GM12878 (cell line): Measurements from ENCODE around the gene ATP6V0E1. TPM values are rescaled to one million over a fixed set of nuclear protein-coding genes. Genes with fewer than 3 reads are reported as not detected.

ENCODE experiments used
- ATAC-seq: fragments of 200-7000 bp; cut with Tn5 transposase; 3 replicates; pipeline ENCODE4 v1.9.1; 2020; ENCODE audit warnings: mild to moderate bottlenecking, moderate library complexity
- BruUV-seq: library from RNA; stranded (reverse); fragments of 400-500 nt; replicated peaks from 2 replicates; lab custom pipeline; 2021; lab: Mats Ljungman, UMichigan
- CTCF ChIA-PET: fragments of 300-600 bp; sonication (Branson Sonifier 250); formaldehyde crosslinking; extraction: SDS; loops from one replicate; lab custom pipeline; 2021; ENCODE audit warnings: inconsistent platforms; lab: Yijun Ruan, JAX
- POLR2A ChIA-PET: fragments of 350-600 bp; formaldehyde crosslinking; extraction: SDS; loops from one replicate; lab custom pipeline; 2021; ENCODE audit warnings: inconsistent platforms; lab: Charles Lee
- RAD21 ChIA-PET: fragments of 300-600 bp; sonication (Branson Sonifier 250); formaldehyde crosslinking; loops from one replicate; lab custom pipeline; 2023; ENCODE audit warnings: antibody characterized with exemption; ENCODE audit not compliant: unreplicated experiment; lab: Charles Lee
- SMC1A ChIA-PET: fragments of 300-600 bp; sonication (Branson Sonifier 250); formaldehyde crosslinking; loops from one replicate; lab custom pipeline; 2023; ENCODE audit not compliant: unreplicated experiment, uncharacterized antibody; lab: Charles Lee
- DNase-seq: peaks from one replicate; pipeline ENCODE4 v3.0.0-alpha.2; 2011; ENCODE audit warnings: low read depth, low spot score
- FAIRE-seq: peaks from 3 replicates; lab custom pipeline; 2011; peaks lifted over from hg19 to GRCh38; lab: Jason Lieb, UNC
- H2AFZ ChIP-seq: 2 replicates; pipeline ENCODE4 v1.6.0; 2011; ENCODE audit warnings: low read depth, low read length, control low read depth; ENCODE audit not compliant: control insufficient read depth
- H3K27ac ChIP-seq: 2 replicates; pipeline ENCODE4 v1.5.1; 2011; ENCODE audit warnings: control low read depth; ENCODE audit not compliant: control insufficient read depth, insufficient read depth
- H3K27me3 ChIP-seq, 2 experiments: replicated peaks in 1 of 2; 2 replicates each; pipeline versions ENCODE4 v1.6.0 to v1.6.1; 2011; ENCODE audit warnings: low read length in 1 of 2; ENCODE audit not compliant: control insufficient read depth in 2 of 2, insufficient read depth in 2 of 2
- H3K36me3 ChIP-seq, 2 experiments: 2 replicates each; pipeline ENCODE4 v1.5.1; 2011; ENCODE audit warnings: low read length in 1 of 2; ENCODE audit not compliant: control insufficient read depth in 2 of 2, insufficient read depth in 2 of 2
- H3K4me1 ChIP-seq: 2 replicates; pipeline ENCODE4 v1.6.1; 2011; ENCODE audit warnings: mild to moderate bottlenecking, low read length, moderate library complexity, mixed read lengths; ENCODE audit not compliant: control insufficient read depth, insufficient read depth
- H3K4me2 ChIP-seq: 2 replicates; pipeline ENCODE4 v1.6.0; 2011; ENCODE audit warnings: control low read depth; ENCODE audit not compliant: control insufficient read depth, insufficient read depth
- H3K4me3 ChIP-seq: fragments of 200-600 bp; sonication (generic); 2 replicates; pipeline ENCODE4 v1.5.1; 2016
- H3K79me2 ChIP-seq: 2 replicates; pipeline ENCODE4 v1.6.0; 2011; ENCODE audit warnings: low read length; ENCODE audit not compliant: control insufficient read depth, insufficient read depth
- H3K9ac ChIP-seq: 2 replicates; pipeline ENCODE4 v1.8.0; 2011; ENCODE audit warnings: low read length, control low read depth, mixed read lengths; ENCODE audit not compliant: control insufficient read depth, insufficient read depth
- H3K9me3 ChIP-seq: replicated peaks from 3 replicates; pipeline ENCODE4 v1.5.1; 2011; ENCODE audit warnings: mild to moderate bottlenecking, low read length; ENCODE audit not compliant: control insufficient read depth, insufficient read depth
- H4K20me1 ChIP-seq: 2 replicates; pipeline ENCODE4 v1.6.0; 2011; ENCODE audit not compliant: control insufficient read depth, insufficient read depth
- CREM ChIP-seq: IDR thresholded peaks from 2 replicates; pipeline ENCODE4 v1.6.1; 2014; ENCODE audit warnings: antibody characterized with exemption, low read depth
- WGBS: methylation state at CpG from one replicate; pipeline ENCODE4 v1.1.6; 2016; ENCODE audit warnings: low lambda C conversion rate; ENCODE audit not compliant: insufficient replicate concordance, insufficient coverage; ENCODE audit errors: missing lambda C conversion rate; 5-methylcytosine and 5-hydroxymethylcytosine counted together
- in situ Hi-C: fragments of 300-500 bp; cut with MboI; formaldehyde crosslinking; loops from 9 replicates; pipeline ENCODE4 v1.14.3; 2018; ENCODE audit warnings: mixed read lengths
- intact Hi-C: fragments of 100-400 bp; cut with micrococcal nuclease; formaldehyde crosslinking; loops from one replicate; pipeline ENCODE4 v1.14.2; 2022; ENCODE audit not compliant: unreplicated experiment
- polyA plus RNA-seq, 11 experiments: library from polyadenylated mRNA; depleted of rRNA in 4 of 11; unstranded in 6 of 11; stranded (reverse) in 5 of 11; fragments of >200 nt; fragmentation: Nextera tagmentation in 4 of 11; fragmentation: Illumina TruSeq in 1 of 11; extraction: Ambion mirVana in 4 of 11; extraction: Trizol in 1 of 11; gene quantifications; 1 replicate in 1 of 11; 2 replicates in 10 of 11; pipeline versions ENCODE4 v1.2.1 to v1.2.3, GENCODE V29; 2011 to 2016; ENCODE audit warnings: inconsistent platforms in 2 of 11, missing spikeins in 2 of 11, low read depth in 1 of 11
- total RNA-seq, 4 experiments: library from RNA; depleted of rRNA in 3 of 4; stranded (reverse); fragments of >200 nt in 3 of 4; fragmentation: Illumina TruSeq in 1 of 4; extraction: Trizol in 1 of 4; gene quantifications; 2 replicates each; pipeline versions ENCODE4 v1.2.1 to v1.2.3, GENCODE V29; 2013 to 2021
- TF ChIP-seq, protein P1 (sequence below): fragments of 450-650 bp; IDR thresholded peaks from 2 replicates; pipeline ENCODE4 v1.6.1; 2017; ENCODE audit warnings: low read depth, mild to moderate bottlenecking, moderate library complexity

Gene ATP6V0E1
- total and polyA plus RNA-seq, 10 of the 15 experiments (the other 5 are each of a cell fraction or from before 2014, with no cell fraction given), result 143 to 787 (median 306) TPM

DNA sequence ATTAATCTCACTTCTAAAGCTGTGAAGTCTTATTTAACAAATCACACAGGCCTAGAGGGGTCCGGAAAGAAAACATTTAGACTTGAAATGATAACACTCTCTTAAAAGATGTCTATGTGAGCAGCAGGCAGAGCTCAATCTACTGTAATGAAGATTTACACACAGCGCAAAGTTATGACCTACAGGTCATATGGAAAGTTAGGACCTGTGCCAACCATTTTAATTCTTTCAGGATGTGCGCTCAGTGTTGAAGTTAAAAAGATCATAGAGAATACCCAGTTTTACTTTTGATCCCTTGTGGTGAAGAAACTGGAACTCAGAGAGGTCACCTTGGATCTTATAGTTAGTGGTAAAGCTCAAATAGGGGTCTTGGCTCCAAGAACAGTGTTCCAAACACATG lies 69.5 kb downstream of the ATP6V0E1 start:
- Histone ChIP-seq H3K4me2 (peak overlapping the region; percentile 56), H3K27me3 (no peaks in the 10 kb centered on the region), H3K36me3 (no peaks in the 10 kb centered on the region), H3K9ac (no peak overlapping the region), H3K27ac (peak overlapping the region; percentile 49), H3K4me1 (peaks cover 25% of the 10 kb centered on the region), H3K9me3 (no peaks in the 10 kb centered on the region), H4K20me1 (no peaks in the 10 kb centered on the region), H3K79me2 (peaks cover 8% of the 10 kb centered on the region), H3K4me3 (peak overlapping the region; percentile 19; the same call in 1 of the 2 replicates), H2AFZ (peak overlapping the region; percentile 51)
- no TSS peak for BruUV-seq
- DNase-seq (no peak), ATAC-seq (no peak), FAIRE-seq (no peak)
- intact Hi-C loops, result loop anchor here (10.0 kb wide), 1 partner anchor 278 kb away; the partner anchor contains the start of gene DUSP1
- TF ChIP-seq, protein P1, sequence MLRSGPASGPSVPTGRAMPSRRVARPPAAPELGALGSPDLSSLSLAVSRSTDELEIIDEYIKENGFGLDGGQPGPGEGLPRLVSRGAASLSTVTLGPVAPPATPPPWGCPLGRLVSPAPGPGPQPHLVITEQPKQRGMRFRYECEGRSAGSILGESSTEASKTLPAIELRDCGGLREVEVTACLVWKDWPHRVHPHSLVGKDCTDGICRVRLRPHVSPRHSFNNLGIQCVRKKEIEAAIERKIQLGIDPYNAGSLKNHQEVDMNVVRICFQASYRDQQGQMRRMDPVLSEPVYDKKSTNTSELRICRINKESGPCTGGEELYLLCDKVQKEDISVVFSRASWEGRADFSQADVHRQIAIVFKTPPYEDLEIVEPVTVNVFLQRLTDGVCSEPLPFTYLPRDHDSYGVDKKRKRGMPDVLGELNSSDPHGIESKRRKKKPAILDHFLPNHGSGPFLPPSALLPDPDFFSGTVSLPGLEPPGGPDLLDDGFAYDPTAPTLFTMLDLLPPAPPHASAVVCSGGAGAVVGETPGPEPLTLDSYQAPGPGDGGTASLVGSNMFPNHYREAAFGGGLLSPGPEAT, result no peak
- 0 out of 2 replicates have a peak, but pooled peaks have one; percentile 9 for TF ChIP-seq CREM
- ChIA-PET SMC1A (interaction anchor here (1.2 to 2.9 kb wide), 7 partner anchors 11 to 67 kb away, joined by 3 to 18 read pairs (median 4); no protein-coding TSS in a partner anchor), CTCF (interaction anchor here (0.7 to 1.5 kb wide), 3 partner anchors 14 to 67 kb away, joined by 3 to 7 read pairs (median 3); no protein-coding TSS in a partner anchor), POLR2A (interaction anchor here (0.5 to 1.5 kb wide), 7 partner anchors 11 to 829 kb away, joined by 3 to 10 read pairs (median 3); no protein-coding TSS in a partner anchor), RAD21 (interaction anchor here (1.7 kb wide), 1 partner anchor 18 kb away, joined by 10 read pairs; no protein-coding TSS in a partner anchor)
- in situ Hi-C loops, result no loop called here
- WGBS, result 58% methylated on average over 3 of the region's 3 CpGs
